Astrocyte (in vitro differentiated cells and primary cell): ENCODE data around the gene FOLR1. TPM values are rescaled to one million over a fixed set of nuclear protein-coding genes. Genes with fewer than 3 reads are reported as not detected.
A peak's percentile ranks its signal among the peaks of the same experiment; 100 is the strongest.
"Not testable (repeated sequence)": the region's sequence is repeated elsewhere in the genome, so short reads cannot be mapped to it uniquely, and the experiment has no call there.

Experiments used
- DNase-seq: peaks from one replicate; pipeline ENCODE4 v3.0.0-alpha.2; 2010; ENCODE audit warnings: low read depth
- FAIRE-seq: peaks from 2 replicates; lab custom pipeline; 2011; peaks lifted over from hg19 to GRCh38; lab: Jason Lieb, UNC
- H2AFZ ChIP-seq: 2 replicates; pipeline ENCODE4 v1.6.0; 2012; ENCODE audit warnings: low read depth, low read length, inconsistent platforms
- H3K27ac ChIP-seq: 2 replicates; pipeline ENCODE4 v1.5.1; 2011; ENCODE audit warnings: low read depth, low read length, inconsistent platforms
- H3K27me3 ChIP-seq: 2 replicates; pipeline ENCODE4 v1.6.0; 2011; ENCODE audit warnings: low read length, inconsistent platforms; ENCODE audit not compliant: insufficient read depth
- H3K36me3 ChIP-seq: 2 replicates; pipeline ENCODE4 v1.5.1; 2011; ENCODE audit warnings: low read length, inconsistent platforms; ENCODE audit not compliant: insufficient read depth
- H3K4me1 ChIP-seq: 2 replicates; pipeline ENCODE4 v1.5.1; 2011; ENCODE audit warnings: low read length, inconsistent platforms; ENCODE audit not compliant: insufficient read depth
- H3K4me2 ChIP-seq: 2 replicates; pipeline ENCODE4 v1.6.0; 2012; ENCODE audit warnings: low read length, inconsistent platforms
- H3K4me3 ChIP-seq: 2 replicates; pipeline ENCODE4 v1.5.1; 2011; ENCODE audit warnings: low read depth, mild to moderate bottlenecking, low read length, inconsistent platforms; ENCODE audit not compliant: insufficient read depth
- H3K79me2 ChIP-seq: 2 replicates; pipeline ENCODE4 v1.6.0; 2012; ENCODE audit warnings: mild to moderate bottlenecking, low read length, inconsistent platforms; ENCODE audit not compliant: insufficient read depth
- H3K9ac ChIP-seq: 2 replicates; pipeline ENCODE4 v1.6.0; 2012; ENCODE audit warnings: mild to moderate bottlenecking, low read length, inconsistent platforms
- H3K9me3 ChIP-seq: 2 replicates; pipeline ENCODE4 v1.5.1; 2012; ENCODE audit warnings: low read depth, mild to moderate bottlenecking, low read length, inconsistent platforms; ENCODE audit not compliant: insufficient read depth
- H4K20me1 ChIP-seq: 2 replicates; pipeline ENCODE4 v1.6.0; 2012; ENCODE audit warnings: low read length, inconsistent platforms; ENCODE audit not compliant: insufficient read depth
- H3K27ac Mint-ChIP-seq: one replicate; pipeline ENCODE4 v1.8.0; 2021; ENCODE audit warnings: mild to moderate bottlenecking, mixed read lengths; ENCODE audit not compliant: unreplicated experiment
- H3K27me3 Mint-ChIP-seq: one replicate; pipeline ENCODE4 v1.8.0; 2021; ENCODE audit warnings: low read depth, mixed read lengths; ENCODE audit not compliant: unreplicated experiment
- H3K36me3 Mint-ChIP-seq: one replicate; pipeline ENCODE4 v1.8.0; 2021; ENCODE audit warnings: low read depth, mixed read lengths; ENCODE audit not compliant: unreplicated experiment
- H3K4me1 Mint-ChIP-seq: one replicate; pipeline ENCODE4 v1.8.0; 2021; ENCODE audit warnings: low read depth, mixed read lengths; ENCODE audit not compliant: unreplicated experiment
- H3K4me3 Mint-ChIP-seq: one replicate; pipeline ENCODE4 v1.8.0; 2021; ENCODE audit warnings: mild to moderate bottlenecking, moderate library complexity, mixed read lengths; ENCODE audit not compliant: unreplicated experiment
- H3K9me3 Mint-ChIP-seq: one replicate; pipeline ENCODE4 v1.8.0; 2021; ENCODE audit warnings: mild to moderate bottlenecking, mixed read lengths; ENCODE audit not compliant: unreplicated experiment
- CTCF ChIP-seq: IDR thresholded peaks from 2 replicates; pipeline ENCODE4 v1.5.1; 2011; ENCODE audit warnings: low read depth, mild to moderate bottlenecking, inconsistent platforms, low read length, moderate library complexity; ENCODE audit not compliant: insufficient read depth
- EZH2 ChIP-seq: IDR thresholded peaks from 2 replicates; pipeline ENCODE4 v1.6.1; 2012; ENCODE audit warnings: mild to moderate bottlenecking, low read length, inconsistent platforms; ENCODE audit not compliant: insufficient read depth
- total RNA-seq: library from RNA; stranded (reverse); gene quantifications from 2 replicates; pipeline ENCODE4 v1.2.1, GENCODE V29; 2021

Gene FOLR1
- total RNA-seq, 1 donor from 2014 or later = 3.2 TPM

- Histone ChIP-seq H2AFZ (no peak overlapping the region), H3K9me3 (no peaks in the 10 kb centered on the region), H3K79me2 (no peaks in the 10 kb centered on the region), H3K4me2 (no peak overlapping the region), H3K27ac (no peak overlapping the region), H3K27me3 (peaks cover 7% of the 10 kb centered on the region), H3K4me3 (no peak overlapping the region), H3K9ac (no peak overlapping the region), H4K20me1 (no peaks in the 10 kb centered on the region), H3K4me1 (no peaks in the 10 kb centered on the region), H3K36me3 (no peaks in the 10 kb centered on the region)
- H3K27me3 Mint-ChIP-seq = peaks cover 17% of the 10 kb centered on the region
- FAIRE-seq = no peak
- no peaks in the 10 kb centered on the region for H3K36me3 Mint-ChIP-seq
- no peak overlapping the region for H3K4me3 Mint-ChIP-seq
- no peak for DNase-seq
- no peak for TF ChIP-seq EZH2
- no peak for TF ChIP-seq CTCF
- H3K9me3 Mint-ChIP-seq = no peaks in the 10 kb centered on the region
- H3K4me1 Mint-ChIP-seq = peaks cover 4% of the 10 kb centered on the region
- no peak overlapping the region for H3K27ac Mint-ChIP-seq
Observed at GRCh38 chr11:72177656-72178055, 14.3 kb upstream of the FOLR1 start.

DNA sequence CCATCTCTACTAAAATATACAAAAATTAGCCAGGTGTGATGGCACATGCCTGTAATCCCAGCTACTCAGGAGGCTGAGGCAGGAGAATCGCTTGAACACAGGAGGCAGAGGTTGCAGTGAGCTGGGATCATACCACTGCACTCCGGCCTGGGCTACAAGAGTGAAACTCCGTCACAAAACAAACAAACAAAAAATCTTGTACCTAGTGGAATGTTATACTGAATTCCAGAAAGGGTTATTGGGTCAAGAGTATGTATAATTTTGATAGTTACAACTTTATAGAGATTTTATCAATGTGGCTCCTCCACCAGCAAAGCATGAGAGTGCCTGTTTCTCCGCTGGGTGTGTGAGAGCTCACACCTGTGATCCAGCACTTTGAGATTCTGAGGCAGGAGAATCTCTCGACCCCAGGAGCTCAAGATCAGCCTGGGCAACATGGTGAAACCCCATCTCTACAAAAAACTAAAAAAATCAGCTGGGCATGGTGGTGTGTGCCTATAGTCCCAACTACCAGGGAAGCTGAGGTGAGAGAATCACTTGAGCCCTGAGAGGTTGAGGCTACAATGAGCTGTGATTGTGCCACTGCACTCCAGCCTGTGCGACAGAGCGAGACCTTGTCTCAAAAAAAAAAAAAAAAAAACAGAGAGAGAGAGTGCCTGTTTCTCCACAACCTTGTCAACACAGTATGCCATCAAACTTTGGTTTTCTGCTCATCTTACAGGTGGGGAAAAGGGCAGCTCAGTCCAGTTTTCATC, 12.7 kb upstream of the FOLR1 start:
- Histone ChIP-seq H3K4me1 (no peaks in the 10 kb centered on the region), H3K9me3 (no peaks in the 10 kb centered on the region), H2AFZ (no peak overlapping the region), H3K79me2 (no peaks in the 10 kb centered on the region), H3K4me2 (no peak overlapping the region), H3K9ac (no peak overlapping the region), H3K36me3 (no peaks in the 10 kb centered on the region), H3K27ac (no peak overlapping the region), H4K20me1 (no peaks in the 10 kb centered on the region), H3K4me3 (no peak overlapping the region), H3K27me3 (peaks cover 7% of the 10 kb centered on the region)
- H3K4me3 Mint-ChIP-seq = no peak overlapping the region
- no peak for FAIRE-seq
- TF ChIP-seq CTCF (no peak), EZH2 (no peak)
- no peaks in the 10 kb centered on the region for H3K9me3 Mint-ChIP-seq
- H3K4me1 Mint-ChIP-seq = peaks cover 6% of the 10 kb centered on the region
- no peak for DNase-seq
- no peak overlapping the region for H3K27ac Mint-ChIP-seq
- no peaks in the 10 kb centered on the region for H3K36me3 Mint-ChIP-seq
- peaks cover 21% of the 10 kb centered on the region for H3K27me3 Mint-ChIP-seq

DNA sequence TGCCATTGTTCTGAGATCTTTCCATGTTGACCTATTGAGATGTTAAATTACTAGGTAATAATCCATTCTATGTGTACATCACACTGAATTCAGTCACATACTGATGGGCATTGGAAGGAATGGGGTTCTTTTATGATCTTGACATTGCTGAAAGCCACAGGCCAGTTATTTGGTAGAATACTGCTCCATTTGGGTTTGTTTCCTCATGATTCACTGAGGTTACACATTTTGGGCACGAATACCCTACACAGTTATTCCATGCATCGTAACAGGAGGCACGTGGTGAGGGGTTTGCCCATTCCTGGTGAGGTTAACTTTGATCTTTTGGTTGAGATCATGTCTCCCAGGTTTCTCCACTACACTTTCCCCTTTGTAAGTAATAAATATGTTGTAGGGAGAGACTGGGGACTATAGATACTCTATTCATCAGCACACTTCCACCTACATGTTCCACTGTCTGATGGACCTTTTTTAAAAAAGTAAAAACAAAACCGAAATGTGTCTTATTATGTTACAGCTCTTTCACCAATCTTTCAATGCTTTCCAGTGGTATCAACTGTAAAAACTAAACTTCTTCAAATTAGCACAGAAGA, 12.0 kb upstream of the FOLR1 start:
- Mint-ChIP-seq H3K4me1 (peaks cover 6% of the 10 kb centered on the region), H3K27me3 (peaks cover 21% of the 10 kb centered on the region), H3K9me3 (no peaks in the 10 kb centered on the region), H3K4me3 (no peak overlapping the region), H3K27ac (no peak overlapping the region), H3K36me3 (no peaks in the 10 kb centered on the region)
- no peaks in the 10 kb centered on the region for H3K9me3 ChIP-seq
- H4K20me1 ChIP-seq = no peaks in the 10 kb centered on the region
- no peaks in the 10 kb centered on the region for H3K79me2 ChIP-seq
- no peak overlapping the region for H3K4me3 ChIP-seq
- H3K4me1 ChIP-seq = no peaks in the 10 kb centered on the region
- H3K9ac ChIP-seq = no peak overlapping the region
- H3K27me3 ChIP-seq = peaks cover 7% of the 10 kb centered on the region
- no peak overlapping the region for H2AFZ ChIP-seq
- no peak for TF ChIP-seq EZH2
- no peak for TF ChIP-seq CTCF
- no peaks in the 10 kb centered on the region for H3K36me3 ChIP-seq
- no peak overlapping the region for H3K4me2 ChIP-seq
- FAIRE-seq (no peak), DNase-seq (peak; percentile 39)
- H3K27ac ChIP-seq = no peak overlapping the region

- not testable (repeated sequence) for H3K9me3 Mint-ChIP-seq, H3K27me3 ChIP-seq, H3K4me1 Mint-ChIP-seq, H3K9me3 ChIP-seq, H3K36me3 Mint-ChIP-seq, H3K9ac ChIP-seq, H2AFZ ChIP-seq, H4K20me1 ChIP-seq, H3K79me2 ChIP-seq, H3K36me3 ChIP-seq, H3K4me1 ChIP-seq, H3K27ac ChIP-seq, H3K4me2 ChIP-seq, H3K4me3 ChIP-seq, DNase-seq, H3K27ac Mint-ChIP-seq, H3K4me3 Mint-ChIP-seq
- H3K27me3 Mint-ChIP-seq = peaks cover 21% of the 10 kb centered on the region
- peak; percentile 45 for FAIRE-seq
Observed at GRCh38 chr11:72180892-72181552, 10.9 kb upstream of the FOLR1 start.
